IMR-90 (cell line): Measurements from ENCODE around the gene PTPN13.

Source experiments
- BHLHE40 ChIP-seq: fragments of 150-350 bp; IDR thresholded peaks from 2 replicates; pipeline ENCODE4 v1.6.1; 2016; ENCODE audit warnings: mild to moderate bottlenecking, low read depth, low read length
- CHD1 ChIP-seq: IDR thresholded peaks from 2 replicates; pipeline ENCODE4 v1.6.1; 2012; ENCODE audit warnings: low read depth, low read length, improper control_type of control experiment
- FOS ChIP-seq: fragments of 150-350 bp; IDR thresholded peaks from 2 replicates; pipeline ENCODE4 v1.6.1; 2016; ENCODE audit warnings: low read depth, low read length
- MAFK ChIP-seq: IDR thresholded peaks from 2 replicates; pipeline ENCODE4 v1.6.1; 2012; ENCODE audit warnings: low read depth, low read length, improper control_type of control experiment
- MAZ ChIP-seq: IDR thresholded peaks from 2 replicates; pipeline ENCODE4 v1.6.1; 2012; ENCODE audit warnings: low read depth, mild to moderate bottlenecking, low read length, improper control_type of control experiment, moderate library complexity, borderline replicate concordance
- MXI1 ChIP-seq: IDR thresholded peaks from 2 replicates; pipeline ENCODE4 v1.6.1; 2012; ENCODE audit warnings: low read depth, mild to moderate bottlenecking, low read length, moderate library complexity, borderline replicate concordance
- POLR2A ChIP-seq: IDR thresholded peaks from 2 replicates; pipeline ENCODE4 v1.6.1; 2012; ENCODE audit warnings: mild to moderate bottlenecking, low read depth, low read length
- RAD21 ChIP-seq: IDR thresholded peaks from 2 replicates; pipeline ENCODE4 v1.6.1; 2012; ENCODE audit warnings: low read length, improper control_type of control experiment
- RCOR1 ChIP-seq: IDR thresholded peaks from 2 replicates; pipeline ENCODE4 v1.6.1; 2012; ENCODE audit warnings: mild to moderate bottlenecking, low read length, improper control_type of control experiment; ENCODE audit not compliant: insufficient replicate concordance
- TF ChIP-seq, protein P1 (sequence below): conservative IDR thresholded peaks from 2 replicates; pipeline ENCODE4 v1.5.1; 2012; ENCODE audit warnings: mild to moderate bottlenecking, low read depth, low read length, improper control_type of control experiment

DNA sequence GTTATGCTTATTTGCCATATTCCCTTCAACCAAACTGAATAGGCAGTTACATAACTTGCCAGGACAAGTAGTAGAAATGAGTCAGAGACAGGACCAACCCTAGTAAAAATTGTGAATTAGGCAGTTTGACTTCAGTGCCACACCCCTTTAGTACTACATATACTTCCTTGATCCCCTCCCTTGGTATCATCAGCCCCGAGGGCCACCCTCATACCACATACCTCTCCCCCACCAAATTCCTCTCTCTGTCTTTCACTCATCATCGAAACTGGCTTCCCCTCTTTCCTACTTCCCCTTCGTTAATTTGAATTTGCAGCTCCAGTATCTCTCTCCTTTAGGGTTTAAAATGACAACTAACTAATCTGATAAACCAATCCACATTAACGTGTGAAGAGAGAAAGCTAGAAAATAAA lies 7.9 kb upstream of the PTPN13 start:
- no peak for TF ChIP-seq MAZ
- TF ChIP-seq RAD21 = no peak
- no peak for TF ChIP-seq BHLHE40
- TF ChIP-seq, protein P1, sequence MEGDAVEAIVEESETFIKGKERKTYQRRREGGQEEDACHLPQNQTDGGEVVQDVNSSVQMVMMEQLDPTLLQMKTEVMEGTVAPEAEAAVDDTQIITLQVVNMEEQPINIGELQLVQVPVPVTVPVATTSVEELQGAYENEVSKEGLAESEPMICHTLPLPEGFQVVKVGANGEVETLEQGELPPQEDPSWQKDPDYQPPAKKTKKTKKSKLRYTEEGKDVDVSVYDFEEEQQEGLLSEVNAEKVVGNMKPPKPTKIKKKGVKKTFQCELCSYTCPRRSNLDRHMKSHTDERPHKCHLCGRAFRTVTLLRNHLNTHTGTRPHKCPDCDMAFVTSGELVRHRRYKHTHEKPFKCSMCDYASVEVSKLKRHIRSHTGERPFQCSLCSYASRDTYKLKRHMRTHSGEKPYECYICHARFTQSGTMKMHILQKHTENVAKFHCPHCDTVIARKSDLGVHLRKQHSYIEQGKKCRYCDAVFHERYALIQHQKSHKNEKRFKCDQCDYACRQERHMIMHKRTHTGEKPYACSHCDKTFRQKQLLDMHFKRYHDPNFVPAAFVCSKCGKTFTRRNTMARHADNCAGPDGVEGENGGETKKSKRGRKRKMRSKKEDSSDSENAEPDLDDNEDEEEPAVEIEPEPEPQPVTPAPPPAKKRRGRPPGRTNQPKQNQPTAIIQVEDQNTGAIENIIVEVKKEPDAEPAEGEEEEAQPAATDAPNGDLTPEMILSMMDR = no peak
- no peak for TF ChIP-seq RCOR1
- no peak for TF ChIP-seq CHD1
- TF ChIP-seq MXI1 = no peak
- no peak for TF ChIP-seq POLR2A
- no peak for TF ChIP-seq MAFK
- TF ChIP-seq FOS = no peak
